WTC11 (cell line): Measurements from ENCODE around the gene THYN1. TPM values are rescaled to one million over a fixed set of nuclear protein-coding genes. Genes with fewer than 3 reads are reported as not detected.

Source experiments
- ATAC-seq: fragments of 200-7000 bp; cut with Tn5 transposase; 2 replicates; pipeline ENCODE4 v1.10.0; 2021; ENCODE audit warnings: mild to moderate bottlenecking, moderate library complexity
- CTCF ChIA-PET: fragments of 300-600 bp; sonication (Branson Sonifier 250); formaldehyde crosslinking; loops from one replicate; lab custom pipeline; 2021; ENCODE audit warnings: antibody characterized with exemption; lab: Charles Lee
- POLR2A ChIA-PET: fragments of 350-600 bp; sonication (Branson Sonifier 250); formaldehyde crosslinking; loops from one replicate; lab custom pipeline; 2021; ENCODE audit warnings: antibody characterized with exemption; lab: Charles Lee
- DNase-seq: peaks from one replicate; pipeline ENCODE4 v3.0.0; 2021; ENCODE audit warnings: low spot score
- H3K27ac Mint-ChIP-seq: 2 replicates; pipeline ENCODE4 v1.8.0; 2021; ENCODE audit warnings: mixed read lengths
- H3K27me3 Mint-ChIP-seq: 2 replicates; pipeline ENCODE4 v1.8.0; 2021; ENCODE audit warnings: low read depth, mild to moderate bottlenecking, moderate library complexity, mixed read lengths
- H3K36me3 Mint-ChIP-seq: 2 replicates; pipeline ENCODE4 v1.8.0; 2021; ENCODE audit warnings: mixed read lengths
- H3K4me1 Mint-ChIP-seq: 2 replicates; pipeline ENCODE4 v1.8.0; 2022; ENCODE audit warnings: mixed read lengths
- H3K4me3 Mint-ChIP-seq: 2 replicates; pipeline ENCODE4 v1.8.0; 2021; ENCODE audit warnings: mild to moderate bottlenecking, moderate library complexity, mixed read lengths
- H3K9me3 Mint-ChIP-seq: 2 replicates; pipeline ENCODE4 v1.8.0; 2021; ENCODE audit warnings: mixed read lengths
- ESRRA ChIP-seq: sonication (generic); formaldehyde crosslinking; IDR thresholded peaks from 2 replicates; pipeline ENCODE4 v1.8.1; 2022; ENCODE audit warnings: mild to moderate bottlenecking, missing genetic modification reagents, borderline replicate concordance
- ETV6 ChIP-seq: sonication (generic); formaldehyde crosslinking; IDR thresholded peaks from 2 replicates; pipeline ENCODE4 v1.8.1; 2022; ENCODE audit warnings: mild to moderate bottlenecking, missing genetic modification reagents
- FOXK1 ChIP-seq: sonication (generic); formaldehyde crosslinking; IDR thresholded peaks from 2 replicates; pipeline ENCODE4 v1.8.0; 2022; ENCODE audit warnings: mild to moderate bottlenecking, moderate library complexity, missing genetic modification reagents
- GRHL2 ChIP-seq: fragments of 250-450 bp; sonication (Bioruptor Pico); IDR thresholded peaks from 2 replicates; pipeline ENCODE4 v1.8.0; 2022; ENCODE audit warnings: mild to moderate bottlenecking, moderate library complexity; ENCODE audit not compliant: insufficient replicate concordance, severe bottlenecking
- MYBL2 ChIP-seq: sonication (generic); formaldehyde crosslinking; IDR thresholded peaks from 2 replicates; pipeline ENCODE4 v1.8.1; 2023; ENCODE audit warnings: mild to moderate bottlenecking, moderate library complexity, missing genetic modification reagents
- NR1H2 ChIP-seq: sonication (generic); formaldehyde crosslinking; IDR thresholded peaks from 2 replicates; pipeline ENCODE4 v1.9.0; 2021; ENCODE audit warnings: mild to moderate bottlenecking, moderate library complexity, missing genetic modification reagents
- SOX15 ChIP-seq: fragments of 250-450 bp; sonication (Bioruptor Pico); IDR thresholded peaks from 2 replicates; pipeline ENCODE4 v1.9.0; 2021; ENCODE audit warnings: mild to moderate bottlenecking
- SP1 ChIP-seq: sonication (generic); formaldehyde crosslinking; conservative IDR thresholded peaks from 2 replicates; pipeline ENCODE4 v1.8.1; 2022; ENCODE audit warnings: missing genetic modification reagents
- ZNF138 ChIP-seq: sonication (generic); formaldehyde crosslinking; conservative IDR thresholded peaks from 2 replicates; pipeline ENCODE4 v1.8.1; 2022; ENCODE audit warnings: mild to moderate bottlenecking, moderate library complexity, missing genetic modification reagents
- ZNF232 ChIP-seq: sonication (generic); formaldehyde crosslinking; IDR thresholded peaks from 2 replicates; pipeline ENCODE4 v1.8.0; 2022; ENCODE audit warnings: mild to moderate bottlenecking, missing genetic modification reagents
- ZNF263 ChIP-seq: sonication (generic); formaldehyde crosslinking; IDR thresholded peaks from 2 replicates; pipeline ENCODE4 v1.8.1; 2022; ENCODE audit warnings: low read depth, mild to moderate bottlenecking, moderate library complexity, missing genetic modification reagents
- ZNF396 ChIP-seq: fragments of 250-450 bp; sonication (Bioruptor Pico); IDR thresholded peaks from 2 replicates; pipeline ENCODE4 v1.8.0; 2021; ENCODE audit warnings: mild to moderate bottlenecking, moderate library complexity, borderline replicate concordance
- ZNF416 ChIP-seq: fragments of 250-450 bp; sonication (Bioruptor Pico); IDR thresholded peaks from 2 replicates; pipeline ENCODE4 v1.9.0; 2021; ENCODE audit warnings: mild to moderate bottlenecking, inconsistent platforms
- total RNA-seq: library from RNA; stranded (reverse); gene quantifications from 3 replicates; pipeline ENCODE4 v1.2.3, GENCODE V29; 2021
- TF ChIP-seq, protein P1 (sequence below): sonication (generic); formaldehyde crosslinking; IDR thresholded peaks from 2 replicates; pipeline ENCODE4 v1.8.0; 2023; ENCODE audit warnings: mild to moderate bottlenecking, missing genetic modification reagents
- TF ChIP-seq, protein P2 (sequence below): sonication (generic); formaldehyde crosslinking; IDR thresholded peaks from 2 replicates; pipeline ENCODE4 v1.8.0; 2022; ENCODE audit warnings: mild to moderate bottlenecking, missing genetic modification reagents
- TF ChIP-seq, protein P3 (sequence below): sonication (generic); formaldehyde crosslinking; conservative IDR thresholded peaks from 2 replicates; pipeline ENCODE4 v1.8.1; 2023; ENCODE audit warnings: mild to moderate bottlenecking, low read depth, missing genetic modification reagents, moderate library complexity
- TF ChIP-seq, protein P4 (sequence below): sonication (generic); formaldehyde crosslinking; IDR thresholded peaks from 2 replicates; pipeline ENCODE4 v1.8.0; 2022; ENCODE audit warnings: mild to moderate bottlenecking, missing genetic modification reagents
- TF ChIP-seq, protein P5 (sequence below): sonication (generic); formaldehyde crosslinking; IDR thresholded peaks from 2 replicates; pipeline ENCODE4 v1.8.0; 2022; ENCODE audit warnings: mild to moderate bottlenecking, missing genetic modification reagents
- TF ChIP-seq, protein P6 (sequence below): fragments of 250-450 bp; sonication (Bioruptor Pico); conservative IDR thresholded peaks from 2 replicates; pipeline ENCODE4 v1.9.0; 2021; ENCODE audit warnings: mild to moderate bottlenecking
- TF ChIP-seq, protein P7 (sequence below): sonication (generic); formaldehyde crosslinking; conservative IDR thresholded peaks from 2 replicates; pipeline ENCODE4 v1.8.1; 2022; ENCODE audit warnings: mild to moderate bottlenecking, missing genetic modification reagents
- TF ChIP-seq, protein P8 (sequence below): fragments of 200-600 bp; IDR thresholded peaks from 2 replicates; pipeline ENCODE4 v1.8.0; 2022; ENCODE audit warnings: antibody characterized with exemption
- TF ChIP-seq, protein P9 (sequence below): sonication (generic); formaldehyde crosslinking; IDR thresholded peaks from 2 replicates; pipeline ENCODE4 v1.8.1; 2022; ENCODE audit warnings: low read depth, mild to moderate bottlenecking, moderate library complexity, missing genetic modification reagents, borderline replicate concordance

The THYN1 gene
- total RNA-seq, 1 experiment from 2014 or later, result 80.2 TPM

DNA sequence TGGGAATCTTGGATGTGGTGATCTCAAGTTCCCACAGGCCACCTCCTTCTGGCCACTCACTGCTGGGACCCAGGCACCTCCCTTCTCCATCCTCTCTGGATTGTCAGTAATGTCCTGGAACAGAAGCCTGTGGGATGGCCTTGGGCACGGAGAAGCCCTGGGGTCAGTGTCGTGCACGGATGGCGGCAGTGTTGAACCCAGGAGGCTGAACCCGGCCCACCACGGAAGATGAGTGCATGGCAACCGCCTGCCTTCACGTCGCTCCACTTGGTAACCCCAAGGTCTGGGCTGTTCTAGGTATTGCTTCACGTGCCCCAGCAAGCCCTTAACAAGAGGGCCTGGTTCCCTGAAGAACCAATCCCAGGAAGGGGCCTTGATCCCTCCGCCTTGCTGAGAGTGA, 7.1 kb downstream of the THYN1 start (continued):
- TF ChIP-seq, protein P1, sequence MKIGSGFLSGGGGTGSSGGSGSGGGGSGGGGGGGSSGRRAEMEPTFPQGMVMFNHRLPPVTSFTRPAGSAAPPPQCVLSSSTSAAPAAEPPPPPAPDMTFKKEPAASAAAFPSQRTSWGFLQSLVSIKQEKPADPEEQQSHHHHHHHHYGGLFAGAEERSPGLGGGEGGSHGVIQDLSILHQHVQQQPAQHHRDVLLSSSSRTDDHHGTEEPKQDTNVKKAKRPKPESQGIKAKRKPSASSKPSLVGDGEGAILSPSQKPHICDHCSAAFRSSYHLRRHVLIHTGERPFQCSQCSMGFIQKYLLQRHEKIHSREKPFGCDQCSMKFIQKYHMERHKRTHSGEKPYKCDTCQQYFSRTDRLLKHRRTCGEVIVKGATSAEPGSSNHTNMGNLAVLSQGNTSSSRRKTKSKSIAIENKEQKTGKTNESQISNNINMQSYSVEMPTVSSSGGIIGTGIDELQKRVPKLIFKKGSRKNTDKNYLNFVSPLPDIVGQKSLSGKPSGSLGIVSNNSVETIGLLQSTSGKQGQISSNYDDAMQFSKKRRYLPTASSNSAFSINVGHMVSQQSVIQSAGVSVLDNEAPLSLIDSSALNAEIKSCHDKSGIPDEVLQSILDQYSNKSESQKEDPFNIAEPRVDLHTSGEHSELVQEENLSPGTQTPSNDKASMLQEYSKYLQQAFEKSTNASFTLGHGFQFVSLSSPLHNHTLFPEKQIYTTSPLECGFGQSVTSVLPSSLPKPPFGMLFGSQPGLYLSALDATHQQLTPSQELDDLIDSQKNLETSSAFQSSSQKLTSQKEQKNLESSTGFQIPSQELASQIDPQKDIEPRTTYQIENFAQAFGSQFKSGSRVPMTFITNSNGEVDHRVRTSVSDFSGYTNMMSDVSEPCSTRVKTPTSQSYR (CRISPR knock-in tag), result no peak
- TF ChIP-seq, protein P2, sequence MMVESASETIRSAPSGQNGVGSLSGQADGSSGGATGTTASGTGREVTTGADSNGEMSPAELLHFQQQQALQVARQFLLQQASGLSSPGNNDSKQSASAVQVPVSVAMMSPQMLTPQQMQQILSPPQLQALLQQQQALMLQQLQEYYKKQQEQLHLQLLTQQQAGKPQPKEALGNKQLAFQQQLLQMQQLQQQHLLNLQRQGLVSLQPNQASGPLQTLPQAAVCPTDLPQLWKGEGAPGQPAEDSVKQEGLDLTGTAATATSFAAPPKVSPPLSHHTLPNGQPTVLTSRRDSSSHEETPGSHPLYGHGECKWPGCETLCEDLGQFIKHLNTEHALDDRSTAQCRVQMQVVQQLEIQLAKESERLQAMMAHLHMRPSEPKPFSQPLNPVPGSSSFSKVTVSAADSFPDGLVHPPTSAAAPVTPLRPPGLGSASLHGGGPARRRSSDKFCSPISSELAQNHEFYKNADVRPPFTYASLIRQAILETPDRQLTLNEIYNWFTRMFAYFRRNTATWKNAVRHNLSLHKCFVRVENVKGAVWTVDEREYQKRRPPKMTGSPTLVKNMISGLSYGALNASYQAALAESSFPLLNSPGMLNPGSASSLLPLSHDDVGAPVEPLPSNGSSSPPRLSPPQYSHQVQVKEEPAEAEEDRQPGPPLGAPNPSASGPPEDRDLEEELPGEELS (CRISPR knock-in tag), result no peak
- TF ChIP-seq GRHL2, result no peak
- TF ChIP-seq SP1 (CRISPR knock-in tag), result no peak
- TF ChIP-seq, protein P3, sequence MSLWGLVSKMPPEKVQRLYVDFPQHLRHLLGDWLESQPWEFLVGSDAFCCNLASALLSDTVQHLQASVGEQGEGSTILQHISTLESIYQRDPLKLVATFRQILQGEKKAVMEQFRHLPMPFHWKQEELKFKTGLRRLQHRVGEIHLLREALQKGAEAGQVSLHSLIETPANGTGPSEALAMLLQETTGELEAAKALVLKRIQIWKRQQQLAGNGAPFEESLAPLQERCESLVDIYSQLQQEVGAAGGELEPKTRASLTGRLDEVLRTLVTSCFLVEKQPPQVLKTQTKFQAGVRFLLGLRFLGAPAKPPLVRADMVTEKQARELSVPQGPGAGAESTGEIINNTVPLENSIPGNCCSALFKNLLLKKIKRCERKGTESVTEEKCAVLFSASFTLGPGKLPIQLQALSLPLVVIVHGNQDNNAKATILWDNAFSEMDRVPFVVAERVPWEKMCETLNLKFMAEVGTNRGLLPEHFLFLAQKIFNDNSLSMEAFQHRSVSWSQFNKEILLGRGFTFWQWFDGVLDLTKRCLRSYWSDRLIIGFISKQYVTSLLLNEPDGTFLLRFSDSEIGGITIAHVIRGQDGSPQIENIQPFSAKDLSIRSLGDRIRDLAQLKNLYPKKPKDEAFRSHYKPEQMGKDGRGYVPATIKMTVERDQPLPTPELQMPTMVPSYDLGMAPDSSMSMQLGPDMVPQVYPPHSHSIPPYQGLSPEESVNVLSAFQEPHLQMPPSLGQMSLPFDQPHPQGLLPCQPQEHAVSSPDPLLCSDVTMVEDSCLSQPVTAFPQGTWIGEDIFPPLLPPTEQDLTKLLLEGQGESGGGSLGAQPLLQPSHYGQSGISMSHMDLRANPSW, result no peak
- TF ChIP-seq, protein P4, sequence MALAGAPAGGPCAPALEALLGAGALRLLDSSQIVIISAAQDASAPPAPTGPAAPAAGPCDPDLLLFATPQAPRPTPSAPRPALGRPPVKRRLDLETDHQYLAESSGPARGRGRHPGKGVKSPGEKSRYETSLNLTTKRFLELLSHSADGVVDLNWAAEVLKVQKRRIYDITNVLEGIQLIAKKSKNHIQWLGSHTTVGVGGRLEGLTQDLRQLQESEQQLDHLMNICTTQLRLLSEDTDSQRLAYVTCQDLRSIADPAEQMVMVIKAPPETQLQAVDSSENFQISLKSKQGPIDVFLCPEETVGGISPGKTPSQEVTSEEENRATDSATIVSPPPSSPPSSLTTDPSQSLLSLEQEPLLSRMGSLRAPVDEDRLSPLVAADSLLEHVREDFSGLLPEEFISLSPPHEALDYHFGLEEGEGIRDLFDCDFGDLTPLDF, result no peak
- no peak for TF ChIP-seq ZNF416 (CRISPR knock-in tag)

DNA sequence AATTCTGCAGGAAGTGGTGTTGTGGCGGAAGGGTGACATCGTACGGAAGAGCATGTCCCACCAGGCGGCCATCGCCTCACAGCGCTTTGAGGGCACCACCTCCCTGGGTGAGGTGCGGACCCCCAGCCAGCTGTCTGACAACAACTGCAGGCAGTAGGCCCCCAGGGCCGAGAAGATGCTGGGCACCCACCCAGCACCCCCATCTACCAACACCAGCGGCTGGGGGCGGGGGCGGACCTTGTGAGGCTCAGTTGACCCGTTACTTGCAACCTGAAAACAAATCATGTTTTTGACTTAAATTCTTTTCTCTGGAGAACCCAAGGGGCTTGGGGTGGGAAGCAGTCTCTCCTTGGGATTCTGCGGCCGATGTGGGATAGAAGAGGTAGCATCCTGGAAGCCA, 7.7 kb downstream of the THYN1 start:
- Mint-ChIP-seq H3K36me3 (peaks cover 44% of the 10 kb centered on the region), H3K4me3 (no peak overlapping the region), H3K9me3 (no peaks in the 10 kb centered on the region), H3K27ac (no peak overlapping the region), H3K4me1 (peaks cover 8% of the 10 kb centered on the region), H3K27me3 (no peaks in the 10 kb centered on the region)
- ChIA-PET CTCF (interaction anchor here (0.6 to 2.5 kb wide), 4 partner anchors 9 to 38 kb away, joined by 3 to 13 read pairs (median 9); partner anchors contain the start of genes ACAD8, NCAPD3, THYN1 and VPS26B), POLR2A (no interaction called here)
- ATAC-seq, result no peak
- DNase-seq, result no peak
- TF ChIP-seq, protein P5, sequence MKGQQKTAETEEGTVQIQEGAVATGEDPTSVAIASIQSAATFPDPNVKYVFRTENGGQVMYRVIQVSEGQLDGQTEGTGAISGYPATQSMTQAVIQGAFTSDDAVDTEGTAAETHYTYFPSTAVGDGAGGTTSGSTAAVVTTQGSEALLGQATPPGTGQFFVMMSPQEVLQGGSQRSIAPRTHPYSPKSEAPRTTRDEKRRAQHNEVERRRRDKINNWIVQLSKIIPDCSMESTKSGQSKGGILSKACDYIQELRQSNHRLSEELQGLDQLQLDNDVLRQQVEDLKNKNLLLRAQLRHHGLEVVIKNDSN (CRISPR knock-in tag), result no peak
- TF ChIP-seq, protein P6, sequence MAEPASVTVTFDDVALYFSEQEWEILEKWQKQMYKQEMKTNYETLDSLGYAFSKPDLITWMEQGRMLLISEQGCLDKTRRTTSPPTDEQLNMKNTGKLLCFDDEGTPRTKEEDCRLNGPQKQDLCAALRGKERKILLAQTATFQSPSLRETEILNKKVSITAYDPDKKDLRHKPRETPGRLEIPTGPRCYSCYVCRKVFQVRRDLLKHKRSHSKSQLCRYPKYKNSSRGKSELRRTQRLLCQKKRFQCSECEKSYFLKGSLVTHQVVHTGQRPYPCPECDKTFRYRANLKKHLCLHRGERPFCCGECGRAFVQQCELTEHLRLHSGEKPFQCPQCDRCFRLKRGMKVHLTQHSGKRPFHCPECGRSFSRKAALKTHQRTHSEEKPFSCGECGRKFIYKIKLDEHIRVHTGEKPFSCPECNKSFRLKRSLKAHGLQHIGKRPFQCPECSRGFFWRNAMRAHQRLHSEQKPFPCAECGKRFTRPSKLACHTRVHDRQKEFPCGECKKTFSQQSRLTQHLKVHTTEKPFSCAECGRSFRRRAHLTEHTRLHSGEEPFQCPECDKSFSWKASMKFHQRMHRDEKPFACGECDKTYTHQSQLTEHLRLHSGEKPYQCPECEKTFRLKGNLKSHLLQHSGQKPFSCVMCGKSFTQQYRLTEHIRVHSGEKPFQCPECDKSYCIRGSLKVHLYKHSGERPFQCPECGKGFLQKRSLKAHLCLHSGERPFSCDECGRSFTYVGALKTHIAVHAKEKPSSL (CRISPR knock-in tag), result no peak
- TF ChIP-seq, protein P7, sequence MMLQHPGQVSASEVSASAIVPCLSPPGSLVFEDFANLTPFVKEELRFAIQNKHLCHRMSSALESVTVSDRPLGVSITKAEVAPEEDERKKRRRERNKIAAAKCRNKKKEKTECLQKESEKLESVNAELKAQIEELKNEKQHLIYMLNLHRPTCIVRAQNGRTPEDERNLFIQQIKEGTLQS (CRISPR knock-in tag), result no peak
- TF ChIP-seq ZNF138, result no peak
- no peak for TF ChIP-seq ZNF263 (CRISPR knock-in tag)
- no peak for TF ChIP-seq ETV6 (CRISPR knock-in tag)
- TF ChIP-seq SP1 (CRISPR knock-in tag), result no peak
- TF ChIP-seq ZNF396, result no peak
- TF ChIP-seq ZNF232, result no peak
- TF ChIP-seq SOX15, result no peak
- TF ChIP-seq ZNF416 (CRISPR knock-in tag), result no peak
- TF ChIP-seq MYBL2 (CRISPR knock-in tag), result no peak
- no peak for TF ChIP-seq NR1H2
- no peak for TF ChIP-seq FOXK1 (CRISPR knock-in tag)
- TF ChIP-seq, protein P8, sequence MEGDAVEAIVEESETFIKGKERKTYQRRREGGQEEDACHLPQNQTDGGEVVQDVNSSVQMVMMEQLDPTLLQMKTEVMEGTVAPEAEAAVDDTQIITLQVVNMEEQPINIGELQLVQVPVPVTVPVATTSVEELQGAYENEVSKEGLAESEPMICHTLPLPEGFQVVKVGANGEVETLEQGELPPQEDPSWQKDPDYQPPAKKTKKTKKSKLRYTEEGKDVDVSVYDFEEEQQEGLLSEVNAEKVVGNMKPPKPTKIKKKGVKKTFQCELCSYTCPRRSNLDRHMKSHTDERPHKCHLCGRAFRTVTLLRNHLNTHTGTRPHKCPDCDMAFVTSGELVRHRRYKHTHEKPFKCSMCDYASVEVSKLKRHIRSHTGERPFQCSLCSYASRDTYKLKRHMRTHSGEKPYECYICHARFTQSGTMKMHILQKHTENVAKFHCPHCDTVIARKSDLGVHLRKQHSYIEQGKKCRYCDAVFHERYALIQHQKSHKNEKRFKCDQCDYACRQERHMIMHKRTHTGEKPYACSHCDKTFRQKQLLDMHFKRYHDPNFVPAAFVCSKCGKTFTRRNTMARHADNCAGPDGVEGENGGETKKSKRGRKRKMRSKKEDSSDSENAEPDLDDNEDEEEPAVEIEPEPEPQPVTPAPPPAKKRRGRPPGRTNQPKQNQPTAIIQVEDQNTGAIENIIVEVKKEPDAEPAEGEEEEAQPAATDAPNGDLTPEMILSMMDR, result no peak
- no peak for TF ChIP-seq ESRRA (CRISPR knock-in tag)
- TF ChIP-seq, protein P9, sequence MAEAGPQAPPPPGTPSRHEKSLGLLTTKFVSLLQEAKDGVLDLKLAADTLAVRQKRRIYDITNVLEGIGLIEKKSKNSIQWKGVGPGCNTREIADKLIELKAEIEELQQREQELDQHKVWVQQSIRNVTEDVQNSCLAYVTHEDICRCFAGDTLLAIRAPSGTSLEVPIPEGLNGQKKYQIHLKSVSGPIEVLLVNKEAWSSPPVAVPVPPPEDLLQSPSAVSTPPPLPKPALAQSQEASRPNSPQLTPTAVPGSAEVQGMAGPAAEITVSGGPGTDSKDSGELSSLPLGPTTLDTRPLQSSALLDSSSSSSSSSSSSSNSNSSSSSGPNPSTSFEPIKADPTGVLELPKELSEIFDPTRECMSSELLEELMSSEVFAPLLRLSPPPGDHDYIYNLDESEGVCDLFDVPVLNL, result no peak
